MM.1S (cell line): ENCODE measurements around the gene CYTL1.
"Not testable (repeated sequence)": the region's sequence is repeated elsewhere in the genome, so short reads cannot be mapped to it uniquely, and the experiment has no call there.

Source experiments
- CTCF ChIP-seq: fragments of 300-600 bp; sonication (generic); IDR thresholded peaks from 2 replicates; pipeline ENCODE4 v1.5.1; 2016; ENCODE audit warnings: antibody characterized with exemption, low read length, mixed read lengths
- EZH2 ChIP-seq: fragments of 300-600 bp; sonication (generic); optimal IDR thresholded peaks from 2 replicates; pipeline ENCODE3; 2017; ENCODE audit warnings: low read depth, mild to moderate bottlenecking, antibody characterized with exemption, low read length, mixed read lengths
- EZH2phosphoT487 ChIP-seq: fragments of 300-600 bp; sonication (generic); IDR thresholded peaks from 2 replicates; pipeline ENCODE4 v1.6.1; 2018; ENCODE audit warnings: antibody characterized with exemption, low read length

- TF ChIP-seq CTCF, EZH2, EZH2phosphoT487: not testable (repeated sequence)
Measured at GRCh38 chr4:4996935-4997334, 22.3 kb downstream of the CYTL1 start.
